Stimulated activated CD8-positive, alpha-beta memory T cell treated with anti-CD3 and anti-CD28 coated beads, Interleukin-12 subunit alpha, Interleukin-12 subunit beta, amount 100 ng/mL, for 1 hour (primary cell): Measurements from ENCODE around the gene PSPN.

ENCODE experiments used
- DNase-seq: peaks from one replicate; pipeline ENCODE4 v3.0.0-alpha.2; 2020; ENCODE audit warnings: low read depth

The PSPN gene

DNA sequence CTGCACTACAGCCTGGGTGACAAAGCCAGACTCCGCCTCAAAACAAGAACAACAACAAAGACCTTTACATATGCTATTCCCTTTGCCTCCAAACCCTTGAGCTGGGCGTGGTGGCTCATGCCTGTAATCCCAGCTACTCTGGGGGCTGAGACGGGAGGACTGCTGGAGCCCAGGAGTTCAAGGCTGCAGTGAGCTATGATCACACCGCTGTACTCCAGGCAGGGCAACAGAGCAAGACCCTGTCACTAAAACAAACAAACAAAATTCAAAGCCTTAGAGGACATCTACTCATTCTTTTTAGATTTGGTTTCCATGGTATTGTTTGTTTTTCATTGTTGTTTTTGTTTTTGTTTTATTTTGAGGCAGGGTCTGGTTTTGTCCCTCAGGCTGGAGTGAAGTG is 50.1 kb downstream of the PSPN start:
- no peak for DNase-seq
